Fibroblast of gingiva (primary cell): ENCODE data around the gene ZPR1.
"Not testable (repeated sequence)": the region's sequence is repeated elsewhere in the genome, so short reads cannot be mapped to it uniquely, and the experiment has no call there.

Experiments used
- DNase-seq: peaks from one replicate; pipeline ENCODE4 v3.0.0-alpha.2; 2011; ENCODE audit warnings: low read depth

Gene ZPR1

DNA sequence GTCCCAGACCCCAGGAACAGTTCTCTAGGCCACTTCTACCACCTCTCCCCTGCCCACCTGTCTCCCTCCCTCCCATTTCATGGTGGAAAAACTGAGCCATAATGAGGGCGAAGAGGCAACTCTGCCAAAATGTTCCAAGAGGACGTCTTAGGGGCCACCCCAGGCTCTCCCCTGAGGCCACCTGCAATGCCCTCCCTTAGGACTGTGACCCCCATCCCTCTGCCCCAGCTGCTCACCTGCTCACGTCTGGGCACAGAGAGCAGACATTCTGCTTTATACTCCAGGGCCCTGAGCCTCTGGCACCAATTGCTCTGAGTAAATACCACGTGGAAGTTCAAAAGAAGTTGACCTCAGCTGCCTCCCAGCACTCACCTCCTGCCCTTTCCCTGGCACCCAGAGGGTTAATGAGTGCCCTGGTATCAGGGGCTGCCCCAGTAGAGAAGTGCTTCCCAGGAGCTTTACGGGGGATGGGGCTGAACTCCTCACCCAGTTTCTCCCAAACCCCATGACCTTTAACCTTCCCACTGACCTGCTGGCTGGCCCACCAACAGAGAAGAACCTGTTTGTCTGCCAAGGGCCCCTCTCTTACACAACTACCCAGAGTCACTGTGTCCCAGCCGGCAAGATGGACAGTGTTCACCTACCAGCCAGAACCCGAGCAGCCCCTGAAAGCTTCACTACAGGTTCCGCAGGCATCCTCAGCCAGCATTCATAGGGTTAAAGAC is 4.5 kb upstream of the ZPR1 start:
- DNase-seq = no peak

DNA sequence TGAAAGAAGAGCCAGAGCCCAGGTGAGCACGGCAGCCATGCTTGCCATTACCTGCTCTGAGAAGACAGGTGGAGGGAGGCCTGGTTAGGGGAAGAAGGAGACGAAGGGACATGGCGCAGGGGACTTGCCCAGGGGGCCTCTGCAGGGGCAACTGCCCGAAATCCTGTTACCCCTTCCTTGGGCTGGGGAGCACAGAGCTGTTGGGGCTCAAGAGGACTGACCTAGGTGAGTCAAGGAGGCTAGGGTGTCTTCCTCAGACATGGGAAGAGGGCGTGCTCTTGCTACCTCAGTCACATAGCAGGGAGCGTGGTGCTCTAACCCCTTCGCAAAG is 4.0 kb upstream of the ZPR1 start, which contains the start of gene APOA5:
Gene APOA5 (minus strand): TSS at position 67 of the 331 bp plus-strand sequence. CDS start 19 bp downstream, at position 48.
- DNase-seq = no peak

DNA sequence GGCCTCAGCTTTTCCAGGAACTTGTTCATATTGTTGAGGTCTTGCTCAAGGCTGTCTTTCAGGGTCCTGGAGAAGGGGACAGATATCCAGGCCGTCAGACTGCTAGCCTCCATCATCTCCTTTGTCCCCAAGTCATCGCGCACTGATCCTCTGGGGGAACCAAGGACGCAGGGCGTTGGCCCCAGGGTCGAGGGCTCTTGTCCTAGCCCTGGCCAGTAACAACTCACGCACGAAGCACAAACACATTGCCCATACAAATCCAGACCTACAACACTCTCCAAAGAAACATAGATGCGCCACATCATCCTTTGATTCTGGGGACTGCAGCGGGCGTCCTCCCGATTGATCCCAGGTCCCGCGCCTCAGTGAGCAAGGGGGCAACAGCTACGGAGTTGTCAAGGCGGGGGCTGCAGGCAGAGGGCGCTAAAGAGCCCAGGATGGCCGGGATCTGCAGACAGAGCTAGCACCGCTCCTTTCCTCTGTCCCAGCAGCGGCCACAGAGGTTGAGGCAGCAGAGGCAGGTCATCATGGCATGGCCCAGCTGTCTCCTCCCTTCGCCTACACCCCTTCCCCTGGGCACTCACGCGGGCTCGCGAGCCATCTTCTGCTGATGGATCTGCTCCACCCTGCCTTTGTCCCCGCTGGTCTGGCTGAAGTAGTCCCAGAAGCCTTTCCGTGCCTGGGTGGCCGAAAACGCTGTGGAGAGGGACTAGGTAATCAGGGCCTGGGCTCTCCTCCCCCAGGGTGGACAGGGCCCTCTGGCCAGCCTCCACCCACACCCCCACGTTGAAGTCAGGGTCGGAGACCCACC is 3.4 kb upstream of the ZPR1 start:
- DNase-seq = peak; percentile 49

DNA sequence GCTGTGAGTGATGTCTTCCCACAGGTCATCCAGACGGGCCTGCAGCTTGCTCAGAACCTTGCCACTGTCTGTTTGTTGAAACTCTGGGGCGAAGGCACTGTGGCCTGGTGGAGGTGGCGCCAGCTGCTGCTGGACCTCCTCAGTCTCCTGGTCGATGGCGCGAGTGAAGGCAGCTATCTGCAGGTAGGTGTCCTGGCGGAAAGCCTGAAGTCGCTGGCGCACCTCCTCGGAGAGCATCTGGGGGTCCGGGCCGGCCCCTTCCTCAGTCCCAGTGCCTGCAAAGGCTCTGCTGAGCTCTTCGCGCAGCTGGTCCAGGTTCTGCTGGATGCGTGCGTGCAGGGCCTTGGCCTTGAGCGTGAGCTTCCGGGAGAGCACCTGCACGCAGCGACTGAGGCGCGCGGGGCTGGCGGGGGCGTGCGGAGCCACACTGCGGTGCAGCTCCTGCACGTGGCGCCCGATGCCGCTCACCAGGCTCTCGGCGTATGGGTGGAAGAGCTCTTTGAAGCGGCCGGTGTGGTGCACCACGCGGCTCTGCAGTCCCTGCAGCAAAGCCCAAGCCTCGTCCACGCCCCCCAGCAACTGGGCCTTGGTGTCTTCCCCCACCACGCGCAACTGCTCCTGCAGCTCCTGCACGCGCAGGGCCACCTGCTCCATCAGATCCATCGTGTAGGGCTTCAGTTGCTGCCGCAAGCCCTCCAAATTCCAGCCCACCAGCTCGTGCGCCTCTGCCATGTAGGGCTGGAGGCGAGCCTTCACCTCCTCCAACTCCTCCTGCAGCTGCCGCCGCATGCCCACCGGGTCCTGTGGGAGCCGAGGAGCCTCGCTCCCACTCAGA is 2.6 kb upstream of the ZPR1 start:
- no peak for DNase-seq

DNA sequence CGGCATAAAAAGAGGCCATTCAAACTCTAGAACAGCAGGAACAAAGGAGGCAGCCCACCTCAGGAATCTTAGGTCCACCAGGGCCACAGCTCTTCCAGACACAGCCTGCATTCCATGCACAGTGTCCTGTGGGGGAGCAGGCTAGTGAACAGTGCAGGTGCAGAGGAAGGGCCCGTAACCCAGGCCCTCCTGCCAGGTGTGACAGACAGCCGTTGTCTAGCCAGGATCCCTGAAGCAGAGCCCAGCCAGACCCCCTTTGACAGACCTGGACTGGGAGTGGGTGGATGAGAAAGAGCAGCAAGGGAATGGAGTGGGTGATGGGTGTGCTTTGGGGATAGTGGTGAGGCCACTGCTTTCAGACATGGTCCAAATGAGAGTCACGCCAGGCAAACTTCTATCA is 1.2 kb upstream of the ZPR1 start:
- DNase-seq = no peak

DNA sequence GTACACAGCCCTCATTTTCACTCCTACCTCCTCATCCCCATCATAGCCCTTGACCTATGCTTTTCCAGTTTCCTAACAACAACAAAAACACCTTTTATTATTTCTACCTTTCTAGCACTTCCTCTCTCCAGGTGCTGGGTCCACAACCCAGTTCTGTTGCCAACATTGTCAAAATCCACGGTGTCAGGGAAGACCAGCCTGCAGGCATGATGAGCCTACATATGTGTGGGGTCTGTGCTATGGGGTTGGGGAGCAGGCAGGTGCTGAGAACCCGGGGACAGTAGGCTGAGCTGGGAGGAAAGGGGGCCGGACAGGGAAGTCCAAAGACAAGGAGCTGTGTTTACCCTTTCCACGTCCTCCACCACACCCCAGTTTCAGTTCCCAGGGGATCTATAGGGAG is 711 bp upstream of the ZPR1 start:
- no peak for DNase-seq

DNA sequence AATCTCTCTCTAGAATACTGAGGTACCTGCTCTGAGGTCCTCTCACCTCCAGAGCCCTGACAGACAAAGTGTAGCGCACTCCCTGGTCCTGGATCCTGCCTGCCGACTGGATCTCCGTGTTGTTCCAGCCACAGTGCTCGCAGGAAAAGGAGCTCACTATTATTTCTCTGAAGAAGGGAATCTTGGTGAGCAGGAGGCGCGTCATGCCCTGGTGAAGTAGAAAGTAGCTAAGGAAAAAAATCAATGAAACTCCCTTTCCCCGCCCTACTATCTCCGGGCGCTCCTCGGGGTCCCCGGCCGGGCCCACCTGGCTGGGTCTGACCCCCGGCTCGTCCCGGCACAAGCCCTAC is 412 bp downstream of the ZPR1 start:
- no peak for DNase-seq

DNA sequence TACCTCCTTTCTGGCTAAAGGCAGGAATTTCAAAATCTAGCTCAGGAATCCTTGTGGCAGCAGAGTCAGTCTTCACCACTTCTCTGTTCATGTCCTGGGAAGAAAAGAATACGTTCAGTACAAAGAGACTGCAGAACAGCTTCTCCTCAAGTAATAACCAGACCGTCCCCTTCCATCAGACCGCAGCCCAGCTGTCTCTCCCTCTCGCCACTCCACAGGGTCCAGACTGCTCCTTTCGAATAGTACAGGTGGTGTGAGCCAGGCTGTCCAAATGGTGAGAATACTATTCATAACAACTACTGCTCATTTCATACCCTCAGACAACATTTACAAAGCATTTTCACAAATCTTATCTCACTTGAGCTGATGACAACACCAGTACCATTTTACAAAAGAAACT is 857 bp downstream of the ZPR1 start:
- DNase-seq = no peak

DNA sequence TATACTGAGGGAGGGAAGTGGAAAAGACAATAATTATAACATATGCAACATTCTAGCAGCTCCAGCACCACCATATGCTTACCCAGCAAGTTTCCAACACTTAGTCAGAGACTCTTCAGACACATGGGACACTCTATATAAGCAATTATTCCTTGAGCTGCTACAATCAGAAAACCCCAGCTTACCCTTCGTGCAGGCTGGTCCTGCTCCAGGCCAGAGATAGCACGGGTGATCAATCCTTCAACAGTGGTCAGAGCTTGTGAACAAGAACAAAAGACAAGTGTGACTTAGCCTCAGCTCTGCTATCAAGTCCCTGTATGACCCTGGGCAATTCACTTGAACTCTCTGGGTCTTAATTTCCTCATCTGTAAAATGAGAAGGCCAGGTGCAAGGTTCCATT is 1.5 kb downstream of the ZPR1 start:
- no peak for DNase-seq

DNA sequence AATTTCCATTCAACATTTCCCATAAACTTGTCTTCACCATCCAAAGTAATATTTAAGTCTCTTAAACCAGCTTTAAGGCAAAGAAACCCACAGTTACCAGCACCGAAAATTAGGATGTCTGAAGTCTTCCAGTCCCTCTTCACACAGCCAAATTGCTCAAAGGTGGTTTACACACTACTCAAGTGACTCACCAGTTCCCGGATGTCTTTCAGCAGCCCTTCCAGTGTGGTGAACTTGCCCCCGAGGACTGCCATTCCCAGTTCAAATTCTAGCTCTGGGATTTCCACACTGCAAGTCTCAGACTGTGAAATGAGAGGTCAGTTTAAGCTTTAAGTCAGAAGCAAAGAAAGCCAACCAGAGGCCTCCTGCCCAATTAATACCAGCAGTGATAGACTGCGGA is 5.1 kb downstream of the ZPR1 start:
- peak; percentile 65 for DNase-seq

DNA sequence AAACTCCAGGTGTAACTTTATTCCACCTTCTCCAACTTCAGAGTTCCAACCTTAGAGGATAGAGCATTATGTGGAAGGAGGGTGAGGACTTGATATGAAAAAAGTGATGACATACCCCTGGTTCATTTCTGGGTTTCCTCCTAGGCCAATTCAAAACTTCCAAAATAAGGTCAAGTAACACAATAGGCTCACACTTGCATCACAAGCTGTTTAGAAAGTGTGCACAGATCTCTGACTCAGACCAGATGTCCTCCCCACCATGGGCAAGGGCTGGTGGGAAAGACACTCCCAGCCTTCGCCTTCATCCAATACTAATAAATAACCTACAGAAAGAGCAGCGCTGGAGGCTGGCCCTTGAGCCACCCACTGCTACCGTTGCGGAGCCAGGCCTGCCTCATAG is 9.3 kb downstream of the ZPR1 start:
- DNase-seq = peak; percentile 57

DNA sequence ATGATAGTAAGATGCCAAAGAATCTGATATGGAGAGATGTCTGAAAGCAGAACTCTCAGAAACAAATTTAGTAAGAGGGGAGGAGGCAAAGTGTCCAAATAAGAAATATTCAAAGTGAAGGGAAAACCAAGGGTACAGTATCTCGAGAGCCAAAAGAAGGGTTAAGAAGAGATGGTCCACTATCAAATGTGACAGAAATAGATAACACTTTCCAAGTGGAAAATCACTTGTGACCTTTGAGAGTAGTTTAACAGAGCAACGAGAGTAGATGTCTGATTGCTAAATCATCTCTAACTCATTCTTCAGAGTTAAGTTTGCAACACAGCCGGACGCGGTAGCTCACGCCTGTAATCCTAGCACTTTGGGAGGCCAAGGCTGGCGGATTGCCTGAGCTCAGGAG is 10.8 kb downstream of the ZPR1 start:
- peak; percentile 23 for DNase-seq

DNA sequence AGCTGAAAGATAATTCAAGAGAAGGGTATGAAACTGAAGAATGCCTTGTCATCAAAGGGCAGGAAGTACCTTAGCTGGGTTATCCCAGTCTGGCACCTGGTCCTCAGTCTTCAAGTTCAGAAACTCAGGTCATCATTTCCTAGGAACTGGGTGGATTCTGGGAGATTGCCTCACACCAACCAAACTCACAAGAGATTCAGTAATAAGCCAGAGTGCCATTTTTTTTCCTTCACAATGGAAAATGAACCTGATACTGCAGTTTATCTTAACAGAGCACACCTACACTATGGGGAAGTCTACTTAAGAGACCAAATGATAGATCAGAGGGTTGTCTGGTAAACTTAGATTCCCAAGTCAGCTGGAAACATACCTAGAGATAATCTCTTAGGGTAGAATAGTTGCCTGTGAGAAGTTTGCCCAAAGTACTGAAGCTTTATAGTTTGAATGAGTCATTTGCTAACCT is 11.3 kb downstream of the ZPR1 start:
- no peak for DNase-seq

DNA sequence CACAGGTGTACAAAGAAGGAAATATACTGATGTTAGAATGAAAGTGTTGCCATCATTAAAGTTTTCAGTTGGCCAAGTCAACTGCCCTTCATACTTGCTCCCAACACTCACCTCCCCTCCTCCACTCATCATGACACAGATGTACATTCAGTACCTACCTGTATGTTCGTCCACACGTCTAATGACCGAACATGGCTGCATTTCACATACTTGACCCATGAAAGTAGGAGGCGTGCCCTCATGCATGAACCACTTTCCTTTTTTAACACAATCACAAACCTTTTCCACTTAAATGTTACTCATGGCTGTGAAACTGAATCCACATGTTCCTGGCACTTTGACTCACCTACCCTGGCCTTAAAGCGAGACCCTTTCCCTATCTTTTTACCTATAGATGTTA is 11.8 kb downstream of the ZPR1 start:
- no peak for DNase-seq

DNA sequence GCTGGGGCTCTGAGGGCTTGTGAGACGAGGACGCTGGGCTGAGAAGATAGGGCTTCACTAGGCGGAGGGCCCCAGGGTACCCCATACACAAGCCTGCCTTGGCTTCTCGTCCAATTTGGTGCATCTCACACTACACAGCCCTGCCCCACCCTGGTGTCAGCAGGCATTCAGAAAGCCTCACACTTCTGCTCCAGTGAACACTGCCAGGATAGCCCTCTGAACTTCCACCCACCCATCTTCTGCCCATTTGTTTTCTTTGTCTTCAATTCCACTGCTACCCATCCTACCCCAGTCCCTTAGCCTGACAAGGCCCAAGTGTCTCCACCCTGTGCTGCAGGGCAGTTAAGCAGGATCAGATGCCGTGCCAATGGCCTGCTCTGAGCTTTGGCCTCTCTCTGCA is 13.2 kb downstream of the ZPR1 start:
- DNase-seq = no peak

DNA sequence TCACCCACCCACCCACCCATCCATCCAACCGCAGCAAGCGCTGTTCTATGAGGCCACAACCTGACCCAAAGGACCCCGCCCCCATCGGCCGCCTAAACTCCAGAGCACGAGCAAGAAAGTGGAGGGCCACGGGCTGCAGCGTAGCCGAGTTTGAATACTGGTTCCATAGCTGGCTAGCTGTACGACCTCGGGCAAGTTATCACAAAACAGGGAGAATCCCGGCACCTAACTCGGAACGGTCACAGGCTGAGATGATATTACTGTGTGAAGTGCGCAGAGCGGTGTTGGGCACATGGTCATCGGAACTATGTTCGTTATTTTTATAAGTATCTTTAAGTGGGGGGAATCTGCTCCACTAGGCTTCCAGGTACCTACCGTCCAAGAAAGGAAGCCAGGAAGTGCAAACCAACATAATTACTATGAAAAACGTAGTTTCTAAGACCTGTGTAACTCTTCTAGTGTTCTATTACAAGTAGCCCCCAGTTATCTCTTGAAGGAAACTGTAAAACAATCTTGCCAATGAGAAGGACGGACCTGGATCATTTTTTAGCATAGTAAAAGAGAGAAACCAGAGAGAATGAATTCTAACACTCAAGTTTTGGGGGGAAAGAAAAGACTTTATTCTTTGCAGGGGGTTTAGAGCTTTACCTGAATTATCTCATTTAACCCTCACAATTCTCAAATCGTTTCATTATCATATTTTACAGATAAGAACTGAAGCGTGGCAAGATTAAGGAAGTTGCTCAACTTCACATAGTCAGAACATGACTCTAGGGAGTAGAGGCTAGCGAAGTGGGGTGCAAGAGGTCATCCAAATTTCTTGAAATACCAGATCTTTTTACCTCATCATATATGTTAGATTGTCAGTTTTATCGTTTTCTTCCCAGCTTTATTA is 14.4 kb downstream of the ZPR1 start:
- DNase-seq = no peak

DNA sequence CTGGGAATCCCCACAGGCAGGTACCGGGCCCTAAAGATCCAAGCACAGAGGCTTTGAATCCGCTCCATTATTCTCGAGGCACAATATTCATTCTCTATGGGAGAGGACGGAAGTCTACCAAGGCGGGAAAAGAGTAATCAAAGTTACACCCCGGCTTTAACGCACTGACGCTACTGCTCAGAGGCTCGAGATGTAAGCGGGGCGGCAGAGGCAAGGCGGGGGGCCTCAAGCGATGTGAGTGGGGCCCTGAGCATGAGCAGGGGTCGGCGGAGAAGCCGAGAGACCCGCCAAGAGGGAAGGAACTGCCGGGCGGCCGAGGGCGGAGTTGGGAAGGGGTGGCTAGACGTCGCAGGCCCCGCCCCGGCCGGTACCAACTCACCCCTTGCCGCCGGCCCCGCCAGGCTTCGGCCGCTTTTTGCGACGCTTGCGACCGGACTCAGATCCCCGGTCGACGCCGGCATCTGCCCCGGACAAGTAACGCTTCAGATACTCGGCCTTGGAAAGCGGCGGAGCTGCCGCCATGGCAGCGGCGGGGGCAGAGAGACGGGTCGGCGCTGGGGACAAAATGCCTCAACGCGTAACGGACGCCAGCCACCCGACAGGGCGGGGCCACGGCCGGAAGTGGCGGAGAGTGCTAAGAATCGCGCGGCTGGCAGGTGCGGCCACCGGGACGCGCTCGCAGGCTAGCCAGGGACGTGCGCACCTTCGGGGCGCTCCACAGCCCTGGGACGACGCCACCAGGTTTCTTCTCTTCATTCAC is 15.2 kb downstream of the ZPR1 start, which contains the start of gene BUD13:
Gene BUD13 (minus strand): TSS at position 545 of the 760 bp plus-strand sequence. CDS start 23 bp downstream, at position 522.
- peak; percentile 77 for DNase-seq

DNA sequence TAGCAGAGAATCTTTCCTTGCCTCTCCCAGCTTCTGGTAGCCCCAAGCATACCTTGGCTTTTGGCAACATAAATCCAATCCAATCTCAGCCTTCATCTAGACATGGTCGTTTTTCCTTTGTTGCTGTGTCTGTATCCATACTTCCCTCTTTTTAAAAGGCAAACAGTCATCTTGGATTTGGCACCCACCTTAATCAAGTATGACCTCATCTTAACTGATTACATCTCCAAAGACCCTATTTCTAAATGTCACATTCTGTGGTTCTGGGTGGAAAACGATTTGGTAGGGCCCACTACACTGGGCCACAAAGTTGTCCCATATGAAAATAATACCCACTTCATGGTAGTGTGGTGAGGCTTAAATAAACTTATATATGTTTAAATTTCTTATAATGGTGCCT is 15.9 kb downstream of the ZPR1 start:
- no peak for DNase-seq

DNA sequence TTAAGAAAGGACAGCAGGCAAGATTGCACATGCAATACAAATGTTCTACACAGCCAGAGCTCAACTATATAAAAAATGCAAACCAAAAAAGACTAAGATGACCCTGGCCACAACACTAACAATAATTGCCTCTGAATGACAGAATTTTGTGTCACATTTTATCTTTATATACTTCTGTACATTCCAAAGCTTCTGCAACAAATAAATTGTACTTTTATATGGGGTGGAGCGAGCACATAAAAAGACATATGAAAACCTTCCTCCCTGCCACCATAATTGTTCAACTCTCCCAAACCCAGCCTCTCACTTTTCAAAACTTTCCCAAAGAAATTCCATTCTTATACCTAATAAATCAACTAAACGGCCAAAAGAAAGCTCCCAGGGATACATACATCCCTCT is 25.7 kb downstream of the ZPR1 start:
- no peak for DNase-seq

DNA sequence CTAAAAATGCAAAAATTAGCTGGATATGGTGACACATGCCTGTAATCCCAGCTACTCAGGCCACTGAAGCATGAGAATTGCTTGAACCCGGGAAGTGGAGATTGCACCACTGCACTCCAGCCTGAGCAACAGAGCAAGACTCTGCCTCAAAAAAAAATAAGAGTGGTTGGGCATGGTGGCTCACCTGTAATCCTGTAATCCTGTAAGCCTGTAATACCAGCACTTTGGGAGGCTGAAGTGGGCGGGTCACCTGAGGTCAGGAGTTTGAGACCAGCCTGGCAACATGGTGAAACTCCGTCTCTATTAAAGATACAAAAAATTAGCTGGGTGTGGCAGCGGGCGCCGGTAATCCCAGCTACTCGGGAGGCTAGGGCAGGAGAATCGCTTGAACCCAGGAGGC is 31.8 kb downstream of the ZPR1 start:
- DNase-seq = not testable (repeated sequence)
